PC-3 (cell line): ENCODE results near the gene CRYBG3. TPM values are rescaled to one million over a fixed set of nuclear protein-coding genes. Genes with fewer than 3 reads are reported as not detected.

Source experiments
- ATAC-seq: fragments of 200-7000 bp; cut with Tn5 transposase; 2 replicates; pipeline ENCODE4 v1.9.1; 2020; ENCODE audit warnings: mild to moderate bottlenecking, moderate library complexity
- BruUV-seq: library from RNA; stranded (reverse); fragments of 400-500 nt; replicated peaks from 2 replicates; lab custom pipeline; 2021; lab: Mats Ljungman, UMichigan
- CTCF ChIA-PET: fragments of 300-600 bp; sonication (Branson Sonifier 250); formaldehyde crosslinking; loops from one replicate; lab custom pipeline; 2022; ENCODE audit warnings: antibody characterized with exemption; lab: Charles Lee
- POLR2A ChIA-PET: fragments of 300-600 bp; sonication (Branson Sonifier 250); formaldehyde crosslinking; loops from one replicate; lab custom pipeline; 2022; ENCODE audit warnings: antibody characterized with exemption; ENCODE audit not compliant: unreplicated experiment; lab: Charles Lee
- DNase-seq: peaks from one replicate; pipeline ENCODE4 v3.0.0-alpha.2; 2015
- H2AFZ ChIP-seq: fragments of 300-600 bp; sonication (generic); 2 replicates; pipeline ENCODE4 v1.6.0; 2016; ENCODE audit warnings: antibody characterized with exemption, low read length
- H3F3A ChIP-seq: fragments of 300-600 bp; sonication (generic); one replicate; pipeline ENCODE4 v1.6.0; 2017; ENCODE audit warnings: antibody characterized with exemption, low read length, control low read depth, mild to moderate bottlenecking; ENCODE audit not compliant: unreplicated experiment
- H3K27ac ChIP-seq: fragments of 300-600 bp; sonication (generic); 2 replicates; pipeline ENCODE4 v1.5.1; 2016; ENCODE audit warnings: mild to moderate bottlenecking, low read length
- H3K27me3 ChIP-seq: fragments of 300-600 bp; sonication (generic); 2 replicates; pipeline ENCODE4 v1.6.1; 2016; ENCODE audit warnings: low read length, mixed read lengths
- H3K36me3 ChIP-seq: fragments of 300-600 bp; sonication (generic); 2 replicates; pipeline ENCODE4 v1.6.1; 2016; ENCODE audit warnings: low read depth, mixed run types, low read length, mixed read lengths
- H3K4me1 ChIP-seq: fragments of 300-600 bp; sonication (generic); 2 replicates; pipeline ENCODE4 v1.5.1; 2016; ENCODE audit warnings: low read length; ENCODE audit not compliant: insufficient read depth
- H3K4me2 ChIP-seq: fragments of 300-600 bp; sonication (generic); 2 replicates; pipeline ENCODE4 v1.6.0; 2016; ENCODE audit warnings: low read length
- H3K4me3 ChIP-seq: fragments of 300-600 bp; sonication (generic); 2 replicates; pipeline ENCODE4 v1.5.1; 2016; ENCODE audit warnings: mild to moderate bottlenecking, low read length, mixed read lengths
- H3K79me2 ChIP-seq: fragments of 300-600 bp; sonication (generic); 2 replicates; pipeline ENCODE4 v1.6.1; 2017; ENCODE audit warnings: low read length, mixed read lengths
- H3K9ac ChIP-seq: fragments of 300-600 bp; sonication (generic); 2 replicates; pipeline ENCODE4 v1.6.0; 2016; ENCODE audit warnings: mild to moderate bottlenecking, low read length
- H3K9me2 ChIP-seq: fragments of 300-600 bp; sonication (generic); replicated peaks from 2 replicates; pipeline ENCODE4 v1.6.1; 2016; ENCODE audit warnings: mixed run types, low read length, mixed read lengths
- H3K9me3 ChIP-seq: fragments of 300-600 bp; sonication (generic); 2 replicates; pipeline ENCODE4 v1.6.1; 2016; ENCODE audit warnings: low read length, mixed read lengths
- H4K20me1 ChIP-seq: fragments of 300-600 bp; sonication (generic); 2 replicates; pipeline ENCODE4 v1.6.1; 2016; ENCODE audit warnings: low read length, mixed read lengths
- CTCF ChIP-seq: fragments of 300-600 bp; sonication (generic); conservative IDR thresholded peaks from 2 replicates; pipeline ENCODE4 v1.5.1; 2017; ENCODE audit warnings: antibody characterized with exemption, low read depth, mild to moderate bottlenecking, low read length
- EZH2 ChIP-seq: fragments of 300-600 bp; sonication (generic); IDR thresholded peaks from one replicate; pipeline ENCODE4 v1.6.1; 2017; ENCODE audit warnings: antibody characterized with exemption, mild to moderate bottlenecking, low read length; ENCODE audit not compliant: unreplicated experiment
- EZH2phosphoT487 ChIP-seq: fragments of 300-600 bp; sonication (generic); IDR thresholded peaks from 2 replicates; pipeline ENCODE4 v1.6.1; 2018; ENCODE audit warnings: mild to moderate bottlenecking, antibody characterized with exemption, low read length, borderline replicate concordance
- intact Hi-C: fragments of 100-400 bp; cut with micrococcal nuclease; formaldehyde crosslinking; loops from 2 replicates; pipeline ENCODE4 v1.9.0; 2023
- total RNA-seq: library from RNA; depleted of rRNA; stranded (reverse); fragments of >200 nt; gene quantifications from 2 replicates; pipeline ENCODE4 v1.2.3, GENCODE V29; 2014

The CRYBG3 gene
- total RNA-seq, 1 experiment from 2014 or later, result 11.4 TPM

GRCh38 chr3:97835761-97836160 is 13.9 kb downstream of the CRYBG3 start:
- Histone ChIP-seq H3K79me2 (no peaks in the 10 kb centered on the region), H3F3A (no peaks in the 10 kb centered on the region), H3K4me1 (no peaks in the 10 kb centered on the region), H2AFZ (no peak overlapping the region), H3K36me3 (no peaks in the 10 kb centered on the region), H4K20me1 (no peaks in the 10 kb centered on the region), H3K4me3 (no peak overlapping the region), H3K27ac (no peak overlapping the region), H3K4me2 (no peak overlapping the region), H3K9me2 (no peaks in the 10 kb centered on the region), H3K9me3 (no peaks in the 10 kb centered on the region), H3K27me3 (no peaks in the 10 kb centered on the region), H3K9ac (no peak overlapping the region)
- DNase-seq (no peak), ATAC-seq (no peak)
- ChIA-PET CTCF (no interaction called here), POLR2A (no interaction called here)
- TF ChIP-seq EZH2phosphoT487 (no peak), CTCF (no peak), EZH2 (no peak)
- intact Hi-C loops, result no loop called here
- BruUV-seq, result no TSS peak

GRCh38 chr3:97838393-97838792 is 16.6 kb downstream of the CRYBG3 start:
- TF ChIP-seq EZH2 (no peak), EZH2phosphoT487 (no peak), CTCF (no peak)
- Histone ChIP-seq H3K9ac (no peak overlapping the region), H3K27me3 (no peaks in the 10 kb centered on the region), H3F3A (no peaks in the 10 kb centered on the region), H4K20me1 (no peaks in the 10 kb centered on the region), H3K4me3 (no peak overlapping the region), H3K4me1 (no peaks in the 10 kb centered on the region), H2AFZ (no peak overlapping the region), H3K36me3 (no peaks in the 10 kb centered on the region), H3K4me2 (no peak overlapping the region), H3K9me3 (no peaks in the 10 kb centered on the region), H3K9me2 (no peaks in the 10 kb centered on the region), H3K79me2 (no peaks in the 10 kb centered on the region), H3K27ac (no peak overlapping the region)
- intact Hi-C loops, result no loop called here
- ChIA-PET POLR2A (interaction anchor here (0.5 kb wide), 1 partner anchor 16 kb away, joined by 8 read pairs; no protein-coding TSS in a partner anchor), CTCF (no interaction called here)
- BruUV-seq, result no TSS peak
- ATAC-seq, result no peak
- DNase-seq, result no peak

- DNase-seq, result no peak
- intact Hi-C loops, result no loop called here
- Histone ChIP-seq H4K20me1 (no peaks in the 10 kb centered on the region), H3K27me3 (no peaks in the 10 kb centered on the region), H3K9me3 (no peaks in the 10 kb centered on the region), H3F3A (no peaks in the 10 kb centered on the region), H3K79me2 (no peaks in the 10 kb centered on the region), H3K27ac (no peak overlapping the region), H3K4me2 (no peak overlapping the region), H3K9ac (no peak overlapping the region), H3K9me2 (no peaks in the 10 kb centered on the region), H3K36me3 (no peaks in the 10 kb centered on the region), H3K4me1 (no peaks in the 10 kb centered on the region), H2AFZ (no peak overlapping the region), H3K4me3 (no peak overlapping the region)
- TF ChIP-seq EZH2phosphoT487, result no peak
- no peak for TF ChIP-seq EZH2
- TF ChIP-seq CTCF, result no peak
- no peak for ATAC-seq
- ChIA-PET POLR2A (interaction anchor here (0.6 kb wide), 1 partner anchor 18 kb away, joined by 5 read pairs; the partner anchor contains the start of gene CRYBG3), CTCF (no interaction called here)
- BruUV-seq, result no TSS peak
These were observed 18.1 kb downstream of the CRYBG3 start for GRCh38 chr3:97839944-97840343.
